SIG-M5 (cell line): ENCODE results near the gene YLPM1.

Experiments used
- DNase-seq: peaks from one replicate; lab custom pipeline; 2025; lab: John Stamatoyannopoulos, UW

YLPM1 gene

GRCh38 chr14:74786796-74787315, 23.7 kb downstream of the YLPM1 start:
- DNase-seq: no peak

- no peak for DNase-seq
These were observed 29.3 kb downstream of the YLPM1 start for GRCh38 chr14:74792249-74793039.

GRCh38 chr14:74793506-74794155, 30.5 kb downstream of the YLPM1 start:
- DNase-seq: no peak

- no peak for DNase-seq
These were observed 31.8 kb downstream of the YLPM1 start for GRCh38 chr14:74794947-74795346.

- no peak for DNase-seq
These were observed 36.6 kb downstream of the YLPM1 start for GRCh38 chr14:74799765-74800164.

- DNase-seq: no peak
These were observed 37.7 kb downstream of the YLPM1 start for GRCh38 chr14:74800780-74801179.

- no peak for DNase-seq
These were observed 38.3 kb downstream of the YLPM1 start for GRCh38 chr14:74801396-74801795.

DNA sequence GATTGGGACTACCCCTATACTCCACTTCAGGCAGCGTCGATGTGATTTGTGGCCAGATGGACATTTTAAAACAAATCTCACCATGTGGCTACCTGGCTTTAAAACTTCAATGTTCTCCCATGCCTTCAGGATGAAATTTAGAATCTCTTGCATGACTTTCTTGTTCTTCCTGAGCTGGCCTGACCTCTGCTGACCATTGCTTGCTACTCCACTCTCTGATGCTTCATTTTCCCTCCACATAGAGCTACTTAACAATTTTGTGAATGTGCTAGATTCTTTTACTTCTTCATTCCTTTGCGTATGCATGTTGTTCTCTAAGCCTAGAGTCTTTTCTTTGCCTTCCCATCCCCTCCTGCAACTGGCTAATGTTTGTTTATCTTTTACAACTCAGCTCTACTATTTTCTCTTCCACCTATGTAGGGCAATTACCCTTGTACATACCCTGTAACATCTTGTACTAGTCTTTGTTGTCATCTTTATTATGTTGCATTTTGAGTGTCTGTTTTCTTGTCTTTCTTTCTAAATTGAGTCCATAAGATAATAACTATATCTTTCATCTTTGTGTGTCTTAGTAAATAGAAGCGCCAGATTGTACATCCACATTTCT, 41.2 kb downstream of the YLPM1 start:
- DNase-seq: no peak

- DNase-seq: no peak
These were observed 44.9 kb downstream of the YLPM1 start for GRCh38 chr14:74807853-74808545.

GRCh38 chr14:74816124-74816523, 53.0 kb downstream of the YLPM1 start:
- no peak for DNase-seq

DNA sequence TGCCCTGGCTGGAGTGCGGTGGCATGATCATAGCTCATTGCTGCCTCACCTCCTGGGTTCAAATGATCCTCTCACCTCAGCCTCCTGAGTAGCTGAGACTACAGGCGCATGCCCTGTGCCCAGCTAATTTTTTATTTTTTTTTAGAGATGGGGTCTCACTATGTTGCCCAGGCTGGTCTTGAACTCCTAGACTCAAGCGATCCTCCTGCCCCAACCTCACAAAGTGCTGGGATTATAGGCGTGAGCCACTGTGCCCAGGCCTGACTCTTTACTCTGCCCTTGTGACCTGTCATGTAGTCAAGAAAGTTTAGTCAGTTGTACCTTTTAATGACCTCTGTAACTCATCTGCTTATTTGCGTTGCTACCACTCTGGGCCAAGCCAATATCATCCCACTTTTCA, 57.2 kb downstream of the YLPM1 start:
- DNase-seq: no peak

DNA sequence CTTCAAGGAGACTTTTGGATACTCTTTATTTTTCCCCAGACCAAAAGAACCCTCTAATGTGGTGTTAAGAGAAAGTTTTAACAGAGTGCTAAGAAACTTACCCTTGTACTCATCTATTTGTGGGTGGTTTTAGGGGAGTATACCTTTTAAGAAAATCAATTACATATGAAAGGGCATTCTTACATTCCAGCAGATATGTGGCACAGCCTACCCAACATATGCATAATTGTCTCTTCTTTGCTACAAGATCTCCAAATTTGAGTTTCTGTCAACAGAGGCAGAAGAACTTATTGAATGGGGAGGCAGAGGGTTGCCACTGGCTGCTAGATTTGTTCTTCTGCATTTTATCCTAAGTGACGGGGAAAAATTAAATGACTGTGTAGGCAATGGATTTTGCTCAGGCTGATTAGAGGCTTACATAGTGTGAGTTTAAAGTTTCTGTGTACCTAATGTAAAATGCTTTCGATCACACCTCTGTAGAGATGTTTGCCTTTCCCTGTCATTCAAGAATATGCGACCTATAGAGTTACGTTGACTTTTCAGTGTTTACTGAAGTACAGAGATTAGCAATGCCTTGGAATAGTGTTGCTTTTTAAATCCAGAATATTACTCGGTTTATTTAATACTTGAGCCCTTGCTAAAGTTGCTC, 58.3 kb downstream of the YLPM1 start:
- DNase-seq: no peak

- DNase-seq: no peak
These were observed 61.9 kb downstream of the YLPM1 start for GRCh38 chr14:74824997-74825396.

- DNase-seq: no peak
These were observed 63.5 kb downstream of the YLPM1 start for GRCh38 chr14:74826574-74826973.

DNA sequence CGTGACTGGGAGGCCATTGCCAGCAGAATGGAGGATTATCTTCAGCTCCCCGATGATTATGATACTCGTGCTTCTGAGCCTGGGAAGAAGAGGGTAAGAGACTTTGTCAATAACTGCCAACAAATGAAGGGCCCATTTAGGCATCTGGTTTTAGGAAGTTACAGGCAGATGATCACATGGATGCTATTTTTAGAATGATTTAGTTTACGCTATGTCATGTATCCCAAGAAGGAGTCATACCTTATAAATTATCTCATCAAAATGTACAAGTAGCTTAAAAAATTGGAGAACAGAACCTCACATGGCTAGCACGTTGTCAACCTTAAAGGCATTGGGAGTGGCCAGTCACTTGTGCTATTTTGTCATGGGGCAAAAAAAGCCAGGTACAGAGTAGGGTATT, 66.1 kb downstream of the YLPM1 start:
- DNase-seq: no peak

DNA sequence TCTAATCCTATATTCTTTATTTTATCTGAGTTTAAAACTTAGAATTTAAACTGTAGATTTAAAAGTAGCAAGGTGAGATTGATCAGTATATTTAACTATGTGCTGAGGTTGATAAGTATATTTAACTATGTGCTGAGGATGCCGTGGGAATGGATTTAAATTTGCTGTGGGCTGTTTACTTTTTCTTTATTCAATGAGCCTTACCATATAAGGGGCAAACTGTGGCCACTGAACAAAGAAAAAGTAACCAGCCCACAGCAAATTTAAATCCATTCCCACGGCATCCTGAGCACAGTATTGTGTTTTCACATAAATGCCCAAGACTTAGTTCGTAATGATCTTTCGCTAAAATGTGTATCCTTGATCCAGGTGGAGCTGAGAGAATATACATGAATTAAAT, 69.7 kb downstream of the YLPM1 start:
- no peak for DNase-seq

DNA sequence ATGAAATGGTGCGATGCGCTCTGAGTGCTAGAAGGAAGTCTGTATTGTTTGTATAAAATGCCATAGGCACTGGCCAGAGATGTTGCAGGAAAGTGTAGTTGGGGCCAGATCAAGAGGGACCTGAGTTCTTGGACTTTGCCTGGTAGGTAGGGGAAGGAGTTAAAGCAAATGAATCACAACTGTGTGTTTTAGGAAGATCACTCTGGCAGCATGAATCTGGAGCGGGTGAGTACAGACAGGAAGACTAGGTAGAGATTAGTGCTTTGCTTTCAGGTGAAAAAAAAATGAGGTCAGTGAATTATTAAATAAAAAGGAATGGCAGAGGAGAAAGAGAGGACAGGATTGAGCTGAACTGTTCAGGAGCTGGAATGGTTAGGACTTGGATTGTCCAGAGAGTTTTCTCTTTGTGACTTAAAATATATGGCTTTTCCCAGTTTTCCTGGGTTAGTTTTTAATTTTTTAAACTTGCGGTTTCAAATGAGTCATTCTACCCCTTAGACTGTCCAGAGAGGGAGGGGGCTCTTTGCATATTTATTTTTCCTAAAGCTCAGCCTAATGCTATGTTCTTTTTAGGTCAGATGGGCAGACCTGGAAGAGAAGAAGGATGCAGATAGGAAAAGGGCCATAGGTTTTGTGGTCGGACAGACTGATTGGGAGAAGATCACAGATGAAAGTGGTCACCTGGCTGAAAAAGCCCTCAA, 71.7 kb downstream of the YLPM1 start:
- DNase-seq: no peak

GRCh38 chr14:74835645-74836250, 72.6 kb downstream of the YLPM1 start:
- no peak for DNase-seq

- DNase-seq: no peak
These were observed 73.3 kb downstream of the YLPM1 start for GRCh38 chr14:74836251-74836960.

DNA sequence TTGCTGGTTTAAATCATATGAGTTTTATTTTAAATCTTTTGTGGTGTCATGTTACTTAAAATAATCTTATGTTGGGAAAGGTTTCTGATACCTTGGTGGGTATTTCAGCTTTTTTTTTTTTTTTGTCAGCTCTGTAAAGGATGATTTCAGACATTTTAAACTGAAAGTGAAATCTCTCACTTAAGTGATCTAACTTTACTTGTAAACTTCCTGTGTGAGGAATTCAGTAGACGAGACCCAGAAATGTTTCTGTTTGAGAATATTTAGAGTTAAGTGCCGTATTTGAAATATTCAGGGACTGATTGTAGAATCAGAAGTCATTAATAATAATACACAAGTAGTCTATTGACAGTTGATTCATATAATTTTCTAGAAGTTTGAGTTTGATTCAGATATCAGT, 75.0 kb downstream of the YLPM1 start:
- DNase-seq: no peak
